Activated T-cell treated with anti-CD3 and anti-CD28 coated beads for 24 hours (primary cell): ENCODE results near the gene PITHD1.
"Not testable (repeated sequence)": the region's sequence is repeated elsewhere in the genome, so short reads cannot be mapped to it uniquely, and the experiment has no call there.

ENCODE experiments used
- DNase-seq: peaks from one replicate; pipeline ENCODE4 v3.0.0-alpha.2; 2020; ENCODE audit warnings: low read depth

Gene PITHD1

DNA sequence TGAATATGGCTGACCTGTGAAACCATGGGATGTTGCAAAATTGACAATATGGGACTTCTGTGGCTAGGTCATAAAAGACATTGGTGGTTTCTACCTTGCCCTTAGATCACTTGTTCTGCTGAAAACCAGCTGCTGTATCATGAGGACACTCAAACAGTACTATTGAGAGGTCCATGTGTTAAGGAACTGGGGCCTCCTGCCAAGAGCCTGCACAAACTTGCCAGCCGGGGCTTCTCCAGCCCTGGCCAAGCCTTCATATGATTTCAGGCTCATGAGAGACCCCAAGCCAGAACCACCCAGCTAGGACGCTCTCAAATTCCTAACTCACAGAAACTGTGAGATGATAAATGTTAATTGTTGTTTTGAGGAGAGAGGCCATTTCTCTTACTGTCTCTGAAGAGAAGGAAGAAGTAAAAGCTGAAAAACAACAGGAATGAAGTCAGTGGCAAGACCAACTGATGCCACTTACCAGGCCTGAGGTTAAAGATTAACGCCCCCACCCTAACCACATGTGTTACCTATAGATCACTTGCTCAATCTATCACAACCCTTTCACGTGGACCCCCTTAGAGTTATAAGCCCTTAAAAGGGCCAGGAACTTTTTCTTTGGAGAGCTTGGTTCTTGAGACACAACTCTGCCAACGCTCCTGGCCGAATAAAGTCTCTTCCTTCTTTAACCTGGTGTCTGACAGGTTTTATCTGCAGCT is 3.9 kb upstream of the PITHD1 start:
- DNase-seq = no peak

DNA sequence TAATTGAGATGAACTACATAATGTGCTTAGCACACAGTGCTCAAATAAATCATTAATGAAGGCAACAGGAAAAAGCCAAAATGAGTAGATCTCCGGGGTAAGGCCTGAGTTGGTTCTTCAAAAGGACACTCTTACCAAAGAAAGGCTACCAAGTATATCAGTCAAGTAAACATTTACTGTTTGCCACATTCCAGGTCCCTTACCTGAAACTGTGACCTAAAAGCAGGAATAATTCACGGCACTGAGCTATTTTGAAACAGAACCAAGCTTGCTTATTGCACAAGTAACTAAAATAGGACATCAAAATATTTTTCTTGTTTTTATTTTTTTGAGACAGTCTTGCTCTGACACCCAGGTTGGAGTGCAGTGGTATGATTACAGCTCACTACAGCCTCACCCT is 2.0 kb upstream of the PITHD1 start:
- no peak for DNase-seq

DNA sequence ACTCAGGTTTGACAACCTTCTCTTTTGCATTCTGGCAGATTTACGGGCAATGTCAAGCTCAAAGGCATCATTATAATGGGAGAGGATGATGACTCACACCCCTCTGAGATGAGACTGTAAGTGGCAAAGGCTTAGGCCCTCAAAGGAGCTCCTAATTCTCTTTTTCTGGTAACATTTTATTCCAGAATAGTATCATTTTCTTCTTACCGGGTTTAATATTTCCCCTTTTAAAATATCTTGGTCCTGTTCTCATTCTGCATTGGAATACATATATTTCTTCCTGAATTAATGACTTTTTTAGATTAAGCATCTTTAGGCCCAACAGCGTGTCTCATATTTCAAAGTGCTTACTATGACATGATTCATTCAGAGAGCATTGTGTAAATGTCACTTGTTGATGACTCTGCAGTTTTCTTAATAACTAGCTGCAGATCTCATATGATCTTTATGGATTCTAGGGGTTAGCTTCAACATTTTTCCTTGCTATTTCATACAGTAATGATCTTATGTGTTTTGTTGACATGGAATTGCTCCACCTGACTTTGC is 1.7 kb downstream of the PITHD1 start:
- DNase-seq = no peak

- not testable (repeated sequence) for DNase-seq
Observed at GRCh38 chr1:23783141-23783540, 4.9 kb downstream of the PITHD1 start.

DNA sequence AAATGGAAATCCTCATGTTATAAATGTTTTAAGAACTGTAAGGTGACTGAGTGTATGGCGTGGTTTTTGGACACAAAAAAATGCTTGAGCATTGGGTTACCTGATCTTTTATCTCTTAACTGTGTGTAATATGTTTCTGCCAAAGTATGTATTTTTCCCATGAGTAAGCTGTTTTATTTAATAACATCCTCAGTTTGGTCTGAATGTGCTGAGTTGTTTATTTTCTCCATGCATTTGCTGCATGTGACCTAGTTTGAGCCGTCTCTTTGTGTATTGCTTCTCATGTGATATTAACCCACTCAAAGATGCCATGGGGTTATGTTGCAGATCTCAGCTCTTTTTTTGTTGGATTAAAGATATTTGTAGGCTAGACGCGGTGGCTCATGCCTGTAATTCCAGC is 6.6 kb downstream of the PITHD1 start:
- no peak for DNase-seq

DNA sequence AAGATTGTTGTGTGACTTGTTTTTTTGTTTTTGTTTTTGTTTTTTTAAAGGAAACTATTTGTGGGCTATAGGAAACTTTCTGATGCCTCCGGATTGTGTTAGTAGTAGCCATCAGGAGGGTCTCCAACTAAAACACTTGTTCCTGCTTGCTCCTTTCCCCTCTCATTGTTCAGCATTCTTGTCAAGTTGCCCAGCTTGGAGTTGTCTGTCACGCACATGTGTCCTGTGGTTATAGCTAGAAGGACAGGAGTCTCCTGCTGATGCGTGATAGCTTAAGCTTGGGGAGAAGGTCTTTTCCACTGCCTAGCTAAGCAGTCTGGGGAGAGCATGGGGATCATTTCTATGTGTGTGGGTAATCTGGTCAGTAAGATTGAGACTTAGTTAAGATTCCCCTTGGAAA is 9.5 kb downstream of the PITHD1 start:
- no peak for DNase-seq

- DNase-seq = no peak
Observed at GRCh38 chr1:23788695-23789094, 10.5 kb downstream of the PITHD1 start.

DNA sequence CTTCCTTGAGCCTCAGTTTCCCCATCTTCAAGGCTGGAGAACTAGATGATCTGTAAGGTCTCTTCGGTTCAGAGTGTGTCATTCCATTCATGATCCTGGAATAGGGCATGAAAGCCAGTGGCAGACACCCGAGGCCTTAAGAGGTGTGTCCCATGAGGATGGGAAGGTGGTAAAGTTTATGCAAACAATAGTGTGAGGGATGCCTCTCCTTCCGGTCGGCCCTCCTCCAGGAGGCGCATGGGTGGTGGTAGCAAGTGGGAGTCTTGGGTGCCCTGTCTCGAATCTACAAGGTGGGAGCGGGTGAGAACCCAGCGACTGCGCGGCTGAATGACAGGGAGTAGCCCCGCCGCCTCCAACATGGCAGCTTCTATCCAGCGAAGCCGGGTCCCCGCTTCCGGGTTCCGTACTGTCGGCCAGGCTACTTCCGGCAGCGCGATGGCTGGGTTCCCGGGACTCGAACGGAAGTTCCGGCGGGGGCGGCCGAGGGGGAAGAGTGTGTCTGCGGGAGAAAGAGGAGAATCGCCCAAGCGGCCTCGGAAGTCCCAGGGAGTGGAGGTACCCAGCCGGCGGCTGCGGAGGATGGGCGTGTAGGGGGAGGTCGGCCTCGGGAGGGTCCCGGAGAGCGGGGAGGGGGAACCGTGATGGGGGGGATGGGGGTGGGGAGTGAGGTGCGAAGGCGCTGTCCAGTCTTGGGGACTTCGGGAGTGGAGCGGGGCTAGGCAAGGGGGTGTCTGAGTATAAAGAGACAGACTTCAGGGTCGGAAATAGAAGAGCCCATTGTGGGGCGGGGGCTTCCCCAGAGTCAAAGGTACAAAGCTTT is 12.7 kb downstream of the PITHD1 start, which contains the start of gene LYPLA2:
Gene LYPLA2, plus strand, starts transcription at position 450 of the 820 bp plus-strand sequence. CDS start 1,538 bp downstream, outside the sequence.
- peak; percentile 84 for DNase-seq

- no peak for DNase-seq
Observed at GRCh38 chr1:23791516-23792047, 13.4 kb downstream of the PITHD1 start.

DNA sequence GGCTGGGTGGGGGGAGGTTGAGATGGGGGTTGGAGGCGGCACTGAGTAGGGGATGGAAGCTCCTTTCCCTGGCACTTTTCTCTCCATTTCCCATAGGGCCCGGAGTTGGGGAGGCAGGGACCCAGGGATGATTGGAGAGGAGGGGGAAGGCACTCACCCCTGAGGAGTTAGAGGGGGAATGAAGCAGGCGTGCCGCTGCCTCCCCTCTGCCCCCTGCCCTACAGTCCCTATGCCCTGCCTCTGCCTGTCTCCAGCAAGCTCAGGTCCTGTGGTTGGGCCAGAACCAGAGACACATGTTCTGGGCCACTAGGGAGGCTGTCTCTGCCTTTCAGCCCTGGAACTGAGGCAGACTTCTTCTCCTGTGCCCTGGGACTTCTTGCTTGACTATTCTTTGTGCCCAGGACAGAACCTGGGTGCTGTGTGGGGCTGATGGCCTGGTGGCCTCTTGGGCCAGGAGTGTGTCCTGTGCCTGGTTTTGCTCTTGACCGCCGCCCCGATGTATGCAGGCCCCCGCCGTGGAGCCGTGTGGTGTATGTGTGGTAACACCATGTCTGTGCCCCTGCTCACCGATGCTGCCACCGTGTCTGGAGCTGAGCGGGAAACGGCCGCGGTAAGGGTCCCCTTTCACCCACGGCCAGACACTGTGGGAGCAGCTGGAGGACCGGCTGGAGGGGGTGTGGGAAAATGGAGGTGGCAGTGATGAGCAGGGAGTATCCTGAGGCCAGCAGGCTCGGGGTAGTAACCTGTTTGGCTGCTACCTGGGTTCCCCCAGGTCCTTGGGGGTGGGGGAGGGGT is 14.1 kb downstream of the PITHD1 start:
- no peak for DNase-seq

DNA sequence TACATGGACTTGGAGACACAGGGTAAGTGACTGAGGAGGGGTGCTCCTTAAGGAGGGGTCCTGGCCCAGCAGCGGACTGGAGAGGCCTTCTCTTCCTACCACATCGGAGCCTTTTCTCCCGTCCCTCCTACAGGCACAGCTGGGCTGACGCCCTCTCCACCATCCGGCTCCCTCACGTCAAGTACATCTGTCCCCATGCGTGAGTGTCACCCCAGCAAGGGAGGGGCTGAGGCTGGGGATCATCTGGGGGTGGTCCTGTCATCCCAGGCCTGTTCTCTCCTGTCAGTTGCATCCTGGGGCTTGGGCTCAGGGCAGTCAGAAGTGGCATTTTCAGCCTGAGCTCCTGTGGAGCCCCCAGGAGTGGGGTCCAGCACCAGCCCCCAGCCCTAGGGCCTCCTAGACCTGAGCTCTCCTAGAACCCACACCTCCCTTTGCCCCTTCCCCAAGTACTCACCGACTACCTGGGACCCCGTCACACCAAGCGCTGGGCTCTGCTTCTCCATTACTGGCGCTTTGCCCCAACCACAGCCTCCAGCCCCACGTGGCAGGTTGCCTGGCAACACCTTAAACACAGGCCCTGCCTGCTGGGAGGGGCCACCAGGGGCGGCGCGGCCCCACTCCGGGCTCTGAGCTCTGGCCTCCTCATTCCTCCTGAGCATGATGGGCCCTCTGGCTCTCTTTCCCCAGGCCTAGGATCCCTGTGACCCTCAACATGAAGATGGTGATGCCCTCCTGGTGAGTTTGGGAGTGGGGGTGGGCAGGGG is 15.0 kb downstream of the PITHD1 start:
- DNase-seq = no peak

DNA sequence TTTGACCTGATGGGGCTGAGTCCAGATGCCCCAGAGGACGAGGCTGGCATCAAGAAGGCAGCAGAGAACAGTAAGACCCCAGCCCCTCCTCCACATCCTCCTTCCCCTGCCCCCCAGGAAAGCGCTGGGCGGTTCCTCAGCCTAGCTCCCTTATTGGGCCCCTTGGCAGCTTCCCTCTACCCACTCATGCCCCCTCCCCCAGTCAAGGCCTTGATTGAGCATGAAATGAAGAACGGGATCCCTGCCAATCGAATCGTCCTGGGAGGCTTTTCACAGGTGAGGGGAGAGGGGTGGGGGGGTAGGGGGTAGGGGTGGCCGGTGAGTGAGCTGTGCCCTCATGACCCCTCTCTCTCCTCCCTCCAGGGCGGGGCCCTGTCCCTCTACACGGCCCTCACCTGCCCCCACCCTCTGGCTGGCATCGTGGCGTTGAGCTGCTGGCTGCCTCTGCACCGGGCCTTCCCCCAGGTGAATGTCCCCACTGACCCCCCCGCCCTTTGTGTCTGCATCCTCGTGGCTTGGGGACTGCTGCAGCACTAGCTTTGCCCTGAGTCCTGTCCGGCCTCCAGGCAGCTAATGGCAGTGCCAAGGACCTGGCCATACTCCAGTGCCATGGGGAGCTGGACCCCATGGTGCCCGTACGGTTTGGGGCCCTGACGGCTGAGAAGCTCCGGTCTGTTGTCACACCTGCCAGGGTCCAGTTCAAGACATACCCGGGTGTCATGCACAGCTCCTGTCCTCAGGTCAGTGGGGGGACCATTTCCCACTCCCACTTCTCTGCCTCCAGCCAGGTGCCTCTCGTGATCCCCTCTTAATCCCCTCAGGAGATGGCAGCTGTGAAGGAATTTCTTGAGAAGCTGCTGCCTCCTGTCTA is 15.9 kb downstream of the PITHD1 start:
- DNase-seq = no peak

GRCh38 chr1:23794732-23795182 is 16.5 kb downstream of the PITHD1 start:
- not testable (repeated sequence) for DNase-seq

DNA sequence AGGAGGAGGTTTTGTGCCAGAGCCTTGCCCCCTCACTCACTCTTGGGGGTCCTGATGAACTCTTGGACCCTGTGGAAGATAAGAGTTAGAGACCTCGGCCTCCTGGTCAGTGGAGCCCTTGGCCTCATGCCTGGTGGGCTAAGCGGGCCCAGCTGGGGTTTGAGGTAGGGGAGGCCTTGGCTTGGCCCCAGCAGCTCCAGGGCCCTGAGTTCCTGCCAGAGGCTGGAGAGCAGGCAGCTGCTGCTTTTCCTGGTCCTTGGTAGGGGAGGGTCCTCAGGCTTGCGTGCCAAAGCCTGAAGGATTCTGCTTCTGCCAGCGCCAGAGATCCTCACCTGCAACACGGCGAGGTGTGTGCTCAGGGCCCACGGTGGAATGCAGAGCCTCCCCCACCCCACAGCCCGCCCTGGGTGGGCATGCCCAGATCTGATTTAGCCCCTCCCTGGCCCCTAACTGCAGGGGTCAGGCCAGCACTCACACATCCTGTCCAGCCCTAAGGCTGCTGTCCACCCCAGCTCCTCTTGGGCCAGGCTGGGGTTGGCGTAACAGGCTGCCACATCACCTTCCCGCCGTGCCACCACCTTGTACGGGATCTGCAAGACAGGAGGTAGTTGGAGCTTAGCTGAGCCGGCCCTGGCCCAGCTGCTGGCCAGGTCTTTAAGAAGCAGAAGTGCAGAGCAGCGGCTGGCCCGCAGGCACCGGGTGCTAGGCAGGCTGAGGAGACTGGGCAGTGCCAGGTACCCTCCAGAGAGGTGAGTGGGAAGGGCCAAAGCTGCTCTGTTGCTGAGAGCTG is 17.7 kb downstream of the PITHD1 start:
- DNase-seq = no peak

DNA sequence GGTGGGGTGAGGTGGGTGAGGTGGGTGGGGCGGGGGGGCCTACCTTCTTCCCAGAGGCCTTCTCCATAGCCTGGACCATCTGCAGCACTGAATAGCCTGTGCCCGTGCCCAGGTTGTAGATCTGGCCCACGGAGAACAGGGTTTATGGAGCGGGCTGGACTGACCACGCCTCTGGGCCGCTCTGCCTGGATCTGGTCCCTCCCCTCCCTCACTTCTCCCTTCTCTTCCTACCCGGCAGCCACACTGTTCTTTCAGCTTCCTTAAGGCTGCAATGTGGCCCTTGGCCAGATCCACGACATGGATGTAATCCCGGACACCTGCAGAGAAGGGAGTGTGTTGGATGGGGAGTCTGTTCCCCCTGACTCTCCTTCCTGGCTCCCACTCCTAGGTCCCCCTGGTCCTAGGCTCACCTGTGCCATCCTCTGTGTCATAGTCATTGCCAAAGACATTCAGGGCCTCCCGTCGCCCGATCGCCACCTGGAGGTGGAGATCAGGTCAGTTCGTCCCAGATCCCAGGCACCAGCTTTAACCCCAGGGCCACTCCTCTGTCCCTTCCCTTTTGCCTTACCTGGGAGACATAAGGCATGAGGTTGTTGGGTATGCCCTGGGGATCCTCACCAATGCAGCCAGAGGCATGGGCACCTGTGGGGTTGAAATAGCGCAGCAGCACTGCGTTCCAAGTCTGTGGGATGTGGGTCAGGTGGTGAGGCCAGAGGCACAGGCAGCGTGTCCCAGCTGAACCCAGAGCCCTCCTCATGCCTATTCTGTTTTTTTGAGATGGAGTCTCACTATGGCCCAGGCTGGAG is 18.5 kb downstream of the PITHD1 start:
- DNase-seq = no peak

DNA sequence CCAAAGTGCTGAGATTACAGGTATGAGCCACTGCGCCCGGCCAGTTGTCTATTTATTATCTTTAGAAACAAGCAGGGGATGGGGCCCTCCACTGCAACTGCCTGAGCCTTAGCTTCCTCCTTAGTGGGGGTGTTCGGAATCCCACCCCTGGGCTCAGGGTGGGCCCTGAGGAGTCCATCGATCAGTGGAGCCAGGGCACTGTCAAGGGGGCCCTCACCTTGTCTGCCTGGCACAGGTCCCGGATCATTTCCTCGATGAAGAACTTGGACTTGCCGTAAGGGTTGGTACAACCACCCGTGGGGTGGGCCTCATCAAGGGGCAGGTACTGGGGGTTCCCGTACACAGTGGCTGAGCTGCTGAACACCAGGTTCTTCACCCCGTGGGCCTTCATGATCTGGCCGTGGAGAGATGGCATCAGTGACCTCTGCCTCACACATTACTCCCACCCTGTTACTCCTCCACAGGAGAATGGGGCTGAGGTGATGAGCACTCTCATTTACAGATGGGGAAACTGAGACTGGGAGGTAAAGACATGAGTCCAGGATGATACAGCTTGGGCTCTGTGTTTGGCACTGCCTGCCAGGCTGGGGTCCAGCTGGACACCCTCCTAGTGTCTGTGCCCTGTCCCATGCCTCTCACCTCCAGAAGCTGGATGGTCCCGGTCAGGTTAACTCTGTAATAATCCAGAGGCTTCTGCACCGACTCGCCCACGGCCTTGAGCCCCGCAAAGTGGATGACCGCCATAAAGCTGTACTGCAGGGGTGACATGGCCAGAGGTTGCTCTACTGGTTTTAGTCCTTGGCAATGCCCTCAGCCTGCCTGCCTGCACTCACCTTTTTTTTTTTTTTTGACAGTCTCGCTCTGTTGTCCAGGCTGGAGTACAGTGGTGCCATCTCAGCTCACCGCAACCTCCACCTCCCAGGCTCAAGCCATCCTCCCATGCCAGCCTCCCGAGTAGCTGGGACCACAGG is 19.5 kb downstream of the PITHD1 start:
- DNase-seq = no peak

GRCh38 chr1:23798662-23799142 is 20.5 kb downstream of the PITHD1 start:
- DNase-seq = no peak
